ENCODE data around the gene EYA4. TPM values are rescaled to one million over a fixed set of nuclear protein-coding genes. Genes with fewer than 3 reads are reported as not detected.

Gene EYA4
- total RNA-seq, 1 donor from 2014 or later = 21.4 TPM

GRCh38 chr6:133265066-133265465 lies 23.9 kb downstream of the EYA4 start:
- Mint-ChIP-seq H3K36me3 (peaks cover 4% of the 10 kb centered on the region), H3K9me3 (peaks cover 1% of the 10 kb centered on the region), H3K4me1 (no peaks in the 10 kb centered on the region), H3K27ac (no peak overlapping the region), H3K4me3 (no peak overlapping the region), H3K27me3 (ENCODE audit: low read depth) (peaks cover 34% of the 10 kb centered on the region)
- DNase-seq (ENCODE audit: low spot score in 2 of 2, unreplicated experiment in 2 of 2) = no peak
- TF ChIP-seq CTCF (IDR thresholded peaks at IDR 0.05; ENCODE audit: unreplicated experiment) = no peak

GRCh38 chr6:133266186-133266585 lies 25.0 kb downstream of the EYA4 start:
- Mint-ChIP-seq H3K4me3 (no peak overlapping the region), H3K36me3 (peaks cover 9% of the 10 kb centered on the region), H3K9me3 (peaks cover 9% of the 10 kb centered on the region), H3K4me1 (no peaks in the 10 kb centered on the region), H3K27me3 (ENCODE audit: low read depth) (peaks cover 32% of the 10 kb centered on the region), H3K27ac (no peak overlapping the region)
- no peak for TF ChIP-seq CTCF (IDR thresholded peaks at IDR 0.05; ENCODE audit: unreplicated experiment)
- DNase-seq (ENCODE audit: low spot score in 2 of 2, unreplicated experiment in 2 of 2) = no peak

- TF ChIP-seq CTCF (IDR thresholded peaks at IDR 0.05; ENCODE audit: unreplicated experiment) = no peak
- Mint-ChIP-seq H3K27me3 (ENCODE audit: low read depth) (peaks cover 18% of the 10 kb centered on the region), H3K36me3 (peaks cover 9% of the 10 kb centered on the region), H3K27ac (no peak overlapping the region), H3K4me1 (no peaks in the 10 kb centered on the region), H3K4me3 (no peak overlapping the region), H3K9me3 (peaks cover 13% of the 10 kb centered on the region)
- DNase-seq (ENCODE audit: low spot score in 2 of 2, unreplicated experiment in 2 of 2) = no peak
These were observed 27.5 kb downstream of the EYA4 start for GRCh38 chr6:133268621-133269020.

- no peak for DNase-seq (ENCODE audit: low spot score in 2 of 2, unreplicated experiment in 2 of 2)
- TF ChIP-seq CTCF (IDR thresholded peaks at IDR 0.05; ENCODE audit: unreplicated experiment) = no peak
- peaks cover 13% of the 10 kb centered on the region for H3K9me3 Mint-ChIP-seq
- H3K4me1 Mint-ChIP-seq = no peaks in the 10 kb centered on the region
- no peak overlapping the region for H3K27ac Mint-ChIP-seq
- no peak overlapping the region for H3K4me3 Mint-ChIP-seq
- peaks cover 5% of the 10 kb centered on the region for H3K27me3 Mint-ChIP-seq (ENCODE audit: low read depth)
- peaks cover 11% of the 10 kb centered on the region for H3K36me3 Mint-ChIP-seq
These were observed 33.7 kb downstream of the EYA4 start for GRCh38 chr6:133274813-133275212.

- no peak overlapping the region for H3K27ac Mint-ChIP-seq
- no peak for TF ChIP-seq CTCF (IDR thresholded peaks at IDR 0.05; ENCODE audit: unreplicated experiment)
- peaks cover 5% of the 10 kb centered on the region for H3K27me3 Mint-ChIP-seq (ENCODE audit: low read depth)
- no peaks in the 10 kb centered on the region for H3K4me1 Mint-ChIP-seq
- H3K4me3 Mint-ChIP-seq = no peak overlapping the region
- H3K9me3 Mint-ChIP-seq = peaks cover 10% of the 10 kb centered on the region
- peaks cover 7% of the 10 kb centered on the region for H3K36me3 Mint-ChIP-seq
- no peak for DNase-seq (ENCODE audit: low spot score in 2 of 2, unreplicated experiment in 2 of 2)
These were observed 34.1 kb downstream of the EYA4 start for GRCh38 chr6:133275213-133275612.
